A204.1 (cell line): ENCODE measurements around the gene C8G.

ENCODE experiments used
- FAIRE-seq: peaks from 2 replicates; lab custom pipeline; 2012; peaks lifted over from hg19 to GRCh38; lab: Jason Lieb, UNC

The C8G gene

GRCh38 chr9:136920734-136921231, 24.3 kb upstream of the C8G start:
- no peak for FAIRE-seq

- no peak for FAIRE-seq
Measured at GRCh38 chr9:136921307-136921706, 23.7 kb upstream of the C8G start.

- no peak for FAIRE-seq
Measured at GRCh38 chr9:136921718-136922117, 23.3 kb upstream of the C8G start.

GRCh38 chr9:136922540-136922939, 22.5 kb upstream of the C8G start:
- no peak for FAIRE-seq

- FAIRE-seq: no peak
Measured at GRCh38 chr9:136923881-136924280, 21.2 kb upstream of the C8G start.

GRCh38 chr9:136925414-136926153, 19.5 kb upstream of the C8G start:
- FAIRE-seq: no peak

- no peak for FAIRE-seq
Measured at GRCh38 chr9:136926154-136926704, 18.8 kb upstream of the C8G start.

- no peak for FAIRE-seq
Measured at GRCh38 chr9:136926749-136927148, 18.3 kb upstream of the C8G start.

- no peak for FAIRE-seq
Measured at GRCh38 chr9:136927343-136928271, 17.4 kb upstream of the C8G start.

GRCh38 chr9:136928591-136928990, 16.5 kb upstream of the C8G start:
- no peak for FAIRE-seq

- FAIRE-seq: no peak
Measured at GRCh38 chr9:136930014-136930413, 15.0 kb upstream of the C8G start.

GRCh38 chr9:136931611-136932130, 13.4 kb upstream of the C8G start:
- FAIRE-seq: no peak

GRCh38 chr9:136934277-136934676, 10.8 kb upstream of the C8G start:
- no peak for FAIRE-seq

- FAIRE-seq: no peak
Measured at GRCh38 chr9:136935651-136936050, 9.4 kb upstream of the C8G start.

GRCh38 chr9:136936645-136937170, 8.3 kb upstream of the C8G start:
- FAIRE-seq: no peak

- FAIRE-seq: no peak
Measured at GRCh38 chr9:136937186-136938001, 7.6 kb upstream of the C8G start.

- FAIRE-seq: no peak
Measured at GRCh38 chr9:136939431-136939995, 5.5 kb upstream of the C8G start.

- FAIRE-seq: no peak
Measured at GRCh38 chr9:136939996-136940525, 5.0 kb upstream of the C8G start.

- FAIRE-seq: no peak
Measured at GRCh38 chr9:136940526-136941230, 4.4 kb upstream of the C8G start.
